C4-2B (cell line): ENCODE data around the gene PNPLA2.

Experiments
- CTCF ChIP-seq: fragments of 450-650 bp; conservative IDR thresholded peaks from 2 replicates; pipeline ENCODE4 v1.5.1; 2017; ENCODE audit warnings: mild to moderate bottlenecking
- ZFX ChIP-seq: fragments of 450-650 bp; IDR thresholded peaks from 2 replicates; pipeline ENCODE4 v1.6.1; 2017

- TF ChIP-seq CTCF (no peak; the same call in 1 of the 2 replicates), ZFX (no peak)
Observed at GRCh38 chr11:839875-840617, 21.3 kb downstream of the PNPLA2 start.
